ENCODE measurements around the gene HKDC1.
A peak's percentile ranks its signal among the peaks of the same experiment; 100 is the strongest.

HKDC1 gene

GRCh38 chr10:69216577-69217118, 3.5 kb upstream of the HKDC1 start:
- DNase-seq: no peak

DNA sequence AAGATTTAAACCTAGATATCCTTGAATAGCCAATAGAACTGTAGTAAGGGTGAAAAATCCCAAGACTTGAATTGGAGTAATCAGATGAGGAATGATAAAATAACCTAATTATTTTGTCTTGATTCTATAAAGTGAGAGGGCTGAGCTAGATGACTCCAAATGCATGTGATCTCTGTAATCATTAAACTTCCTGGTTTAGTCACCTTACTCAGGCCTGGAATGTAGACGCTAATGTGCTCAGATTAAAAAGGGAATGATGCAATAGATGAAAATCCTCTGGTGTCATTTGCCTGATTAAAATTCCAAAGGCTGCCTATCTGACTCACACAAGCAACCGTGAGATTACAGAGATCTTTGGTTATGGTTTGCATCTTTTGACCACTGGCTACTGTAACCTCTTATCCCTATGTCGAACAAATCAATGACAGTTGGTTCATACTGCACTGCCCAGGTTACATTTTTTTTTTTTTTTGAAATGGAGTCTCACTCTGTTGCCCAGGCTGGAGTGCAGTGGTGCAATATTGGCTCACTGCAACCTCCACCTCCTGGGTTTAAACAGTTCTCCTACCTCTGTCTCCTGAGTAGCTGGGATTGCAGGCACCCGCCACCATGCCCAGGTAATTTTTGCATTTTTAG, 2.9 kb upstream of the HKDC1 start:
- DNase-seq: no peak

DNA sequence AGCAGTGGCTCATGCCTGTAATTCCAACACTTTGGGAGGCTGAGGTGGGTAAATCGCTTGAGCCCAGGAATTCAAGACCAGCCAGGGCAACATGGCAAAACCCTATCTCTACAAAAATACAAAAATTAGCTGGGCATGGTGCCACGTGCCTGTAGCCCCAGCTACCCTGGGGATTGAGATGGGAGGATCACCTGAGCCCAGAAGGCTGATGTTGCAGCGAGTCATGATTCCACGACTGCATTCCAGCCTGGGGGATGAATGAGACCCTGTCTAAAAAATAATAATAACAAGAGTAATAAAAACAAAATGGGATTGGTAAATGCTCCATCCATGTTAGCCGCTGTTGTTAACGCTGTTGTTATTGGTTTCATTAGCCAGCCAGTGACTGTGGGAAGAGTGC, 1.3 kb upstream of the HKDC1 start:
- no peak for DNase-seq

DNA sequence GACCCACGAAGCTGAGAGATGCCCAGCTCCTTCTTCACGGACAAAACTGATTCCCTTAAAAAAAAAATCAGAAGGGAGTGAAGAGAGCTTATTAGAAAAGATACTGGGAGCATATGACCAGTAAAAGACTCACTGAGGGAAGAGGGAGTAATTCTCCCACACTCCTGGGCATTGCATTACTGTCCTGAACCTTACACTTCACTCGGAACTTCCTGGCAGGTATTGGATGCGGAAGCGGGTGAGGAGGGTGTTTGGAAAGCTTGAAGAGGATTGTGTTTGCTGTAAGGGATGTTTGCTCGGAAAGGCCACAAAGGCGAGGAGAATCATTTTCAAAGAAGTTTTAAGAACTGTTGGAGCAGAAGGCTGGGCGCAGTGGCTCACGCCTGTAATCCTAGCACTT, 375 bp downstream of the HKDC1 start:
- no peak for DNase-seq

DNA sequence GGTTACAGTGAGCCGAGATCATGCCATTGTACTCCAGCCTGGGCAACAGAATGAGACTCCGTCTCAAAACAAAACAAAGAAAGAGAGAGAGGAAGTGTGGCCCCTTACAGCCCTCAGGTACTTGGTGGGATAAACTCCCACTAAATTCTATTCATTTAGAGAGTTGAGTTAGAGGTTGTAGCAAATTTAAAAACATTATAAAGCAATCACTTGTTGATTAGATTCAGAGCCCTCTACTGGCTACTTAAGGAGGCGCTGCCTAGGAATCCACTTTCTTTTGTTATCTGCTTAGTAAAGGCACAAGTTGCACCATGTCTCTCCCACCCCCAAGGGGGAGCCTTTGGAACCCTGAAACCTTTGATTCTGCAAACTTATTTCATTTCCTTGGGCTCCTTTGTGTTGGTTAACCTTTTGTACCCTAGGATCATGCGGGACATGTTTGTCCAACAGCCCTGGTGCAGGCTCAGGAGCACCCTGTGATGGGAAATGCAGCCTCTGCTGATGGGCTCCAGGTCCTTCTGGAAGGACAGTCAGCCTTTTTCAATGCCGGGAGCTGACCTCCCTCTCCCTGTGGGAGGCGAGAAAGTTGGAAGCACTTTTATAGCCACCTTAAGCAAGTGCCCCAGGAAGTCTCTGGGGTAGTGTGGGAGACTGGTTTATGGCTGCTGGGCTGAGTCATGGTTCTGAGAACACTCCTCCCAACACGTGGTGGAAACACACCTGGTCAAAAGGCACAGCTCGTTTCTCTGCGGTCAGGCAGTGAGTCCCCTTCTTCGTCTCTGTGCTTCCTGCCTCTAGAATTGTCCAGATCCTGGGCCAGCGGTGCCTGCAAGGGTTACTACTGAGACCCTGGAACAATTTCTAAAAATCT, 2.3 kb downstream of the HKDC1 start:
- DNase-seq: no peak

DNA sequence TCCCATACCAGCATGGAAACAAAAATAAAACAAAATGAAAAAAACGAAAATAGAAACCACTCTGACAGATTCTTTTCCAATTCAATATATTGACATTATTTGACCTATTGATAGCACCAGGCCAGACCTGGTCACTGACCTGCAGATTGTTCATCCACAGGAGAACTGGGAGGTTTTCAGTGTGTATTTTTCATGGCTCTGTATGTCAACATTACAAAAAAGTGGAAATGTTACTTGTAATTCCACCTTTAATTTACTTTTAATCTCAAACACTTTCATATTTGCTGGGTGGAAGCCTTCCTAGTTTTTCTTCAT, 2.9 kb downstream of the HKDC1 start:
- no peak for DNase-seq

DNA sequence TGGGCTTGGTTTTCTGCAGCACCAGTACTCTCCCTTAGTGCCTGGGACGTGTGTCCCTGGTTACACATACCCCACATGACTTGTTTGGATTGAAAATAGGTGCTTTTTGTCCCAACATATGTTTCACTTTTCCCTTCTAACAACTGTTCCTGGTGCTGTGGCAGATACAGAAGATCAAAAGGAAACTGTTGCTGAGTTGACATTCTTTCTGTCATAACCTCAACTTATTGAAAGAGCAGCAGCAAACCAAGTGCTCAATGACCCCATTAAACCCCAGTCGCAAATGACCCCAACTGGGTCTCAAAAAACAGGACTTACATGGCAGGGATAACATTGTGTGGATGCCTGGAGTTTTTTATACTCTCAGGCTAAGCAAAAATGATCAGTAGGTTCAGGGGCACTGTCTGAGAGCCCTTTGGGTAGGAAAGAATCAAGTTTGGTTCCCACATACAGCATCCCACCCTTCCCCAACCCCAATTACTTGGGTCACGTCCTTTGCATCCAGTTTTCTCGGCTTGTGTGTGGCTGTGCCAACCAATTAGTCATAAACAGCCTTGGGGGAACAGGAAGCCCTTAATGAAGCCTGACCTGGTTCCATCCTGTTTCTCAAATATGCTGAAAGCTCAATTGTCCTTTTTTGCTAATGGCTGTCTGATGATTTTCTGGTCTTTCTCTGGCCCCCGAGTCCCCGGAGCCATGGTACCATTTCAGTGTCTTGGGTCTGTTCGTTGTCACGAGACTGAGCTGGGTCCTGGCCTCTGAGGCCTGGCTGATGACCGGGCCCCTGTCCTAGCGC, 4.9 kb downstream of the HKDC1 start:
- no peak for DNase-seq

- no peak for DNase-seq
These were observed 5.5 kb downstream of the HKDC1 start for GRCh38 chr10:69225681-69226080.

- no peak for DNase-seq
These were observed 6.9 kb downstream of the HKDC1 start for GRCh38 chr10:69226919-69227450.

GRCh38 chr10:69228151-69228550, 8.0 kb downstream of the HKDC1 start:
- DNase-seq: no peak

DNA sequence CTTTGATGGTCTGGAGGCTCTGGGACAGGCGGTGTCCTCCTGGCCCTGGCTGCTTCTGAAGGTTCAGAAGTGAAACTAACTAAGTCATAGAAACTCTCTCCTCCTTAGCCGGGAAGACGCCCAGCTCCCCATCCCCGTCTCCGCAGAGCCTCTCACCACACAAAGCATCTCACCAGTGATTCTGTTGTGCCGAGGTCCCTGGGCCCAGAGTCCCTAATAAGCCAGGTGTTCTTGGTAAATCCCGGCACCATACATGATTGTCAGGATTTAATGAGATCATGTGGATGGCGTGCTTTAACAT, 9.4 kb downstream of the HKDC1 start:
- no peak for DNase-seq

GRCh38 chr10:69230128-69230527, 10.0 kb downstream of the HKDC1 start:
- DNase-seq: no peak

- DNase-seq: no peak
These were observed 12.1 kb downstream of the HKDC1 start for GRCh38 chr10:69232252-69232651.

DNA sequence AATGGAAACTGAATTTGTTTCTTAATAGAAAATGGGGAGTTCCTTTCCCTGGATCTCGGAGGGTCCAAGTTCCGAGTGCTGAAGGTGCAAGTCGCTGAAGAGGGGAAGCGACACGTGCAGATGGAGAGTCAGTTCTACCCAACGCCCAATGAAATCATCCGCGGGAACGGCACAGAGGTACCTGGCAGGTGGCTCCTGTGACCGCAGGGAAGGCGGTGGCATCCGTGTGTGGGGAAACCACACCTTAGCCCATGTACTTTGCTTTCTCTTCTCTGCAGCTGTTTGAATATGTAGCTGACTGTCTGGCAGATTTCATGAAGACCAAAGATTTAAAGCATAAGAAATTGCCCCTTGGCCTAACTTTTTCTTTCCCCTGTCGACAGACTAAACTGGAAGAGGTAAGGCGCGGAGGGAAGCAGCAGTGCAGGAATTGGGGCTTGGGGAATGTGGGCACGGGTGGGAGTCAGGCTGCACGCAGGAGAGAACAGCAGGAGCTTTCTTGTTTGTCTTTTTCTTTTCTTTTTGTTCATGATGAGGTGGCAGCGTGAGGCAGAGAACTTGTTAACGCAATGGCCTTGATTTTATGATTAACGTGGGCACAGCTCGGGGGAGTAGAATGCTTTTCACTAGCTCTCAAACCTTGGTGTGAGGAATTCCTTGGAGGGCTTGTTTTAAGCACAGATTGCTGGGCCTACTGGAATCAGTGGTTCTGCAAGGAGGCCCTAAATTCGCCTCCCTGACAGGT, 12.8 kb downstream of the HKDC1 start:
- DNase-seq: no peak

- no peak for DNase-seq
These were observed 14.3 kb downstream of the HKDC1 start for GRCh38 chr10:69234447-69234846.

DNA sequence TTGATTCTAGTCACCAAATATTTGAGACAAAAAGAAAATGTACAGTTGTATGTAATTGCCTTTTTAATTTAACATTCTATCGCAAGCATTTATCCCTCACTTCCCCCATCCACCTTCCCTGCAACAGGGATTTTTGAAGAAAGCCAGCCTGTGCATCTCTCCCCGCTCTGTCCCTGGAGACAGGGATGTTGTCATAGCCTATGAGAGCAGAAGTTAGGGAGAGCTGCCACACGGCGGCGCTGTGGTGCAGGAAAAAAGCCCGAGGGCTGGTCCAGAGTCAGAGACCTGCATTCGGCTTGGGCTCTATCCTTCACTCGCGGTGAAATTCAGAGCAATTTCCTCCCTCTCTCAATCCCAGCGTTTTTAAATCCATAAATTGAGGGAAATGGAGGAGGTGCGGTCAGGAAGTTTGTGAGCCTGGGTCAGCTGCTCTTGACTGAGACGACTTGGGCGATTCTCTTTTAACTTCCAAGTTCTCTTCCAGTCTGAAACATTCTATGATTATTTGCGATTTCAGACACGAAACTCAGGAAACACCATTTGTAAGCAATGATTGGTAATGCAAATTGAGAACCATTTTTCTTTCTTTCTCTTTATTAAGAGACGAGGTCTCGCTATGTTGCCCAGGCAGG, 17.5 kb downstream of the HKDC1 start:
- DNase-seq: peak; percentile 40

- no peak for DNase-seq
These were observed 19.0 kb downstream of the HKDC1 start for GRCh38 chr10:69239136-69239535.

- DNase-seq: no peak
These were observed 19.8 kb downstream of the HKDC1 start for GRCh38 chr10:69239816-69240434.

- no peak for DNase-seq
These were observed 20.3 kb downstream of the HKDC1 start for GRCh38 chr10:69240455-69240854.

DNA sequence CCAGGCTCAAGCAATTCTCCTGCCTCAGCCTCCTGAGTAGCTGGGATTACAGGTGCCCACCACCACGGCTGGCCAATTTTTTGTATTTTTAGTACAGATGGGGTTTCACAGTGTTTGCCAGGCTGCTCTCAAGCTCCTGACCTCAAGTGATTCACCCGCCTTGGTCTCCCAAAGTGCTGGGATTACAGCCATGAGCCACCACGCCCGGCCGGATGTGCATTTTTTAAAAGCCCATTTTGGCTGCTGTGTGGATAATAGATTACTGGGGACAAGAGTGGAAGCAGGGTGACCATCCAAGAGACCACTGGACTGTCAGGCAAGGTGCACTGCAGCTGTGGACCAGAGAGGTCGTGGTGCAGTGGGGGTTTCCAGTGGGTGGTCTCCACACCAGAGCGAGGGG, 21.4 kb downstream of the HKDC1 start:
- DNase-seq: no peak

- no peak for DNase-seq
These were observed 22.1 kb downstream of the HKDC1 start for GRCh38 chr10:69242040-69242851.
